Measurements from ENCODE around the gene SCN3A.

SCN3A gene

DNA sequence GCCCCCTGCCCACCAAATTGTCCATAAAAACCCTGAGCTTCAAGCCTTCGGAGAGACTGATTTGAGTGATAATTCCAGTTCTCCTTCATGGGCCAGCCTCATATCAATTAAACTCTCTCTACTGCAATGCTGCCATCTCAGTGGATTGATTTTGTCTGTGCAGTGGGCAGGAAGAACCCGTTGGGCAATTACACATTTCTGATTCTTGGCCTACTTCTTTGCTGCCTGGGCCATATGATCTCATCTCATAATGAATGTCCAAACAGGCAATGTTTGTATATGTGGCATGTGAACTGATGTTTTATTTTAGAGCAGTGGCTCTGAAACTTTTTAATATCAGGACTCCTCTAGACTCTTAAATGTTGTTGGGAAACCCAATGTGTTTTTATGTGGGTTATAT lies 147.3 kb downstream of the SCN3A start:
- DNase-seq (ENCODE audit: low spot score): no peak

DNA sequence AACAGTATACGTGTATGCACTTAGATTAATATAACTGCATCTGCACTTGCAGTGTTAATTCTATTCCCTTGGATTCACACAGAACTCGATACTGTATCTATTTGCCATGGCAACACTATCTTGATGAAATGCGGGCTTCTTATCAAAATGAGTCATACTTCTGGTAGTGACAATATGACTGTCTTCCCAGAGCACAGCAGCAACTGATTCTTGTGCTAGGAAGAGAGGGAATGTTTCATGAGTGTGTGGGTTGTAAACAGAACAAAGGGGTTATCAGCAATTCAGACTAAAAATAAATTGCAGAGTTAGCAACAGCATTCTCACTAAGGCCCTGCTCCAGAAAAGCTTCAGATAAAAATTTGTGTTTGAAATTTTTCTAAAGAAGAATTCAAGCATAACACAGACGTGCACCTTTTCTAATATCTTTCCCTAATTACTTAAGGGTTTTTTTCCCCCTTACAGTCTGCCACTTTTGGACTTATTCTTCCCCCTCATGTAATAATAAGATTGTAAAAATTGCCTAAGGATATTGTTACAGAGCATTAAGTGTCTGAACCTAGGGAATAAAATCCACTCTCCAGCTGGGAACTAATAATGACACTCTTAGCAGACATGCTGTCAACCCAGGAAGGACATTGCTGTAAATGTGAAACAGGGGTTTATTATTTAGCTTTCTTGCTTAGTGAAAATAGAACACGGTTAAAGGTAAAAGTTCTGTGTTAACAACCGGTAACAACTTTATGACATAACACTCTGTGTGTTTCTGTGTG lies 148.6 kb downstream of the SCN3A start:
- no peak for DNase-seq (ENCODE audit: low spot score)

DNA sequence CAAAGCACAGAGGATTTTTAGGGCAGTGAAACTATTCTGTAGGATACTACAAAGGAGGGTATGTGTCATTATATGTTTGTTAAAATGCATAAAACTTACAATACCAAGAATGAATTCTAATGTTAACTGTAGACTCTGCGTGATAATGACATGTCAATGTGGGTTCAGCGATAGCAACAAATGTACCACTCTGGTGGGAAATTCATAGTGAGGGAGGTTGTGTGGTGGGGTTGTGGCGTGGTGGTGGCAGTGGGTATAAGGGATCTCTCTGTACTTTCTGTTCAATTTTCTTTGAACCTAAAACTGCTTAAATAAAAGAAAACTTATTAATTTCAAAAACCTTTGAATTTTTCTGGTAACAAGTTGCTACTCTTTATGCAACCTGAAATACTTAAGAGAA lies 149.2 kb downstream of the SCN3A start:
- DNase-seq (ENCODE audit: low spot score): no peak

DNA sequence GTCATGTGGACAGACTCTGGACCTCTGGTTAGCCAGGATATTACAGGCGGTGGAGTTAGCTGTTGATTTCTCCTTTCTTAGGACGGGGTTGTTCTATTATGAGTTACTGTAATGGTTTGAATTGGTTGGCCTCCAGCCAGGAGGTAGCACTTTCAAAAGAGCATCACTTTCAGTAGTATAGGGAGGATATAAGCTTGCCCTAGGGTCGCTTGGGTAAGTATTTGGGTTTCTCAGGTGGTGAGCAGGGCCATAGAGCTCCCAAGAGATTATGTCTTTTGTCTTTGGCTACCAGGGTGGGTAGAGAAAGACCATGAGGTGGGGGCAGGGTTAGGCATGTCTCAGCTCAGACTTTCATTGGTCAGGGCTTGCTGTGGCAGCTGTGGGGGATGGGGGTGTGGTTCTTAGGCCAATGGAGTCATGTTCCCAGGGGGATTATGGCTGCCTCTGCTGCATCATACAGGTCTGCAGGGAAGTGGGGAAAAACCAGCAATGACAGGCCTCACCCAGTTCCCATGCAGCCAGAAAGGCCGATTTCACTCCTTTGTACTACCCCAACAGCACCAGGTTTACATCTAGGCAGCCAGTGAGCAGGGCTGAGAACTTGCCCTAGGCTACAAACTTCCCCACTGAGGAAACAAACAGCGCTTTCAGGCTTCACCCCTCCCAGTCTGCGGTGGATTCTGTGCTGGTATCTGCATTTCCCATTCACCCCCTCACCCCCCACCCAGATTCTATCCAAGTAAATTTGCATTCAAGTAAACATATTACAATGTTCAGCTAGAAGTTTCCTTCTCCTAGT lies 159.1 kb downstream of the SCN3A start:
- DNase-seq (ENCODE audit: low spot score): no peak

All from CD4-positive, alpha-beta T cell treated with Interleukin-2 at 100 ng/mL for 4 hours (primary cell).